Muscle of back (tissue), 11 donors: Measurements from ENCODE around the gene ZC3H4. TPM values are rescaled to one million over a fixed set of nuclear protein-coding genes. Genes with fewer than 3 reads are reported as not detected.
"Not testable (repeated sequence)": the region's sequence is repeated elsewhere in the genome, so short reads cannot be mapped to it uniquely, and the experiment has no call there.

ENCODE experiments used
- DNase-seq, 3 donors: peaks; one replicate each; pipeline versions ENCODE4 v3.0.0 to v3.0.0-alpha.2; 2013
- polyA plus RNA-seq, 10 donors: library from polyadenylated mRNA; unstranded; fragments of 120-200 nt; gene quantifications; one replicate each; pipeline ENCODE4 v1.2.1, GENCODE V29; 2013; ENCODE audit not compliant: insufficient read length in 10 of 10

Gene ZC3H4
- polyA plus RNA-seq, 10 donors, result 22.2 to 31.5 (median 25.2) TPM

DNA sequence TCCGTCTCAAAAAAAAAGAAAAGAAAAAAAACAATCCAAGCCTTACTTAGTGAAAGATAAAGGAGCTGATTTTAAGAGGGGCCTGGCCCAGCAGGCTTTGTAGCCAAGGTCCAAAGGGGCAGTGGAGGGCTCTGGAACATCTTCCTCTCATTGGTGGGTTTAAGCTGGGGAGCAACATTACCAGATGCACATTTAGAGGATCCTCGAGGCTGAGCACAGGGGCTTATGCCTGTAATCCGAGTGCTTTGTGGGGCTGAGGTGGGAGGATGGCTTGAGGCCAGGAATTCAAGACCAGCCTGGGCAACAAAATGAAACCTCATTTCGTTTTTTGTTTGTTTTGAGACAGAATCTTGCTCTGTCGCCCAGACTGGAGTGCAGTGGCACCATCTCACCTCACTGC lies 57.2 kb downstream of the ZC3H4 start:
- DNase-seq, result no peak

DNA sequence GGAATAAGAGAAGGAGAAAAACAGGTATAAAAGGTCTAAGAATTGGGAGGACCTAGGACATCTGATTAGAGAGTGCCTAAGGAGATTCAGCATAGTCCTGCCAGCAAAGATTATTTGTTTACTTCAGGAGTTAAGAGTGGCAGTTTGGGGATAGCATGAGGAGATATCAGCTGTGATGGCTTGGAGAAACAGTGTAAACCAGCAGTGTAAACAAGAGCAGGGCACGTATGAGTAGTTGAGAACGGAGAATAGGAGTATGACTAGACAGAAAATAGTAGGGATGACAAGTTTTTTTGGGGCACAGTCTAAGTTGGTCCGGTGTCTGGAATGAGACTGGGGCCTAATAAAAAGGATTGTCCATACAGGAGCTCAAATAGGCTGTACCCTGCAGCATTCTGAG lies 63.0 kb downstream of the ZC3H4 start:
- not testable (repeated sequence) for DNase-seq

DNA sequence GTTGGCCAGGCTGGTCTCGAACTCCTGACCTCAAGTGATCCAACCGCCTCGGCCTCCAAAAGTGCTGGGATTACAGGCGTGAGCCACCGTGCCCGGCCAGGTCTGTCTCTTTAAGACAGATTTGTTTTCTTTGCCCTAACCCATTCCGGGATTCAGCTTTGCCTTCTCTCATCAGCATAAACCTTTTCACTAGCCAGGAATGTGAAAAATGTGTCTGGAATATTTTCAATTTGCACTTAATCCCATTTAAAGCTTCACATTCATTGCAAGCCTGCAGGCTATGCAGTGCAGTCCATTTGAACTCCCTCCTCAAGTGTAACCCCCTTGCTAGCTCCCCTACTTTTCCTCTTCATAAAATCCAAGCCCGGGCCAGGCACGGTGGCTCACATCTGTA lies 64.3 kb downstream of the ZC3H4 start:
- DNase-seq, result peak in 1 of 3 donors; percentile 34

DNA sequence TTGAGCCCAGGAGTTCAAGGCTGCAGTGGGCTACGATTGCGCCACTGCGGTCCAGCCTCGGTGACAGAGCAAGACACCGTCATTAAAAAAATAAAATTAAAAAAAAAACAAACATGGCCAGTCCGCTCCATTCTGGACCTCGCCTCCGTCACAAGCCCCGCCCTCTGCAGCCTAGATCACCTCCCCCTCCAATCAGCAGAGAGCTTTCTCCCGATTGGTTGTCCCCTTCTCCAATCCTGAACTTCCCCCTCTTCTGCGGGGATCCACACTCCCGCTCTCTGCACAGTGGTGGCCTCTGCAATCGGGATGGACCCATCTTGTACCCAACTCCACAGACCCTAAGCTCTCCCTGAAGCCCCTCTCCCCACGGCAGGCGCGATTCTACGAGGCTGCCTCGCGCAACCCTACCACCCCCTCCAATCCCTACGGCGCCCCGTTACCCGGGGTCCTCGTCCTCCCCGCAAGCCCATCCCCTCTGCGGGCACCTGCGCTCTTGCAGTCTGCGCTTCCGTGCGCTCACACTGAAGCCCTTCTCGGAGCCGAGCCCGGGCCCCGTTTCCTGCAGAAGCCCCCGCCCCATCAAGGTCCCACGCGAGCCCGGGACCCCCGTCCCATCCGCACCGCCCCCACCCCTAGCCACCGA lies 65.7 kb downstream of the ZC3H4 start:
- DNase-seq, result peak; percentile 85 to 95 (median 89)

DNA sequence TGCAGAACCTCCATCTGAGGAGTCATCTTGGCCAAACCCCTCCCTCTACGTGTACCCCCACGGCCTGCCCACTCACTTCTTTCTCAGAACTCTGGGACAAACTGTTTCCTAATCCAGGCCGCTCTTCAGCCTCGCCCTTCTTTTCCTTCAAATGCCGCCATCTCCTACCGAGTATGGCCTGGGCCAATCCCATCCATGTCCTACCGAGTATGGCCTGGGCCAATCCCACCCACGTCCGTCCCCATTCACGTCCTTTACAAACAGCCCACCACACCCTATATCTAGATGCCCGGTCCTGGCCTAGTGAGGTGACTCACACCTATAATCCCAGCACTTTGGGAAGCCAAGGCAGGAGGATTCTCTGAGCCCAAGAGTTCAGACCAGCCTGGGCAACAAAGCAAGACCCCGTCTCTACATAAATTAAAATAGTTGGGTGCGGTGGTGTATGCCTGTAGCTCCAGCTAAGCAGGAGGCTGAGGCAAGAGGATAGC lies 66.3 kb downstream of the ZC3H4 start:
- no peak for DNase-seq

DNA sequence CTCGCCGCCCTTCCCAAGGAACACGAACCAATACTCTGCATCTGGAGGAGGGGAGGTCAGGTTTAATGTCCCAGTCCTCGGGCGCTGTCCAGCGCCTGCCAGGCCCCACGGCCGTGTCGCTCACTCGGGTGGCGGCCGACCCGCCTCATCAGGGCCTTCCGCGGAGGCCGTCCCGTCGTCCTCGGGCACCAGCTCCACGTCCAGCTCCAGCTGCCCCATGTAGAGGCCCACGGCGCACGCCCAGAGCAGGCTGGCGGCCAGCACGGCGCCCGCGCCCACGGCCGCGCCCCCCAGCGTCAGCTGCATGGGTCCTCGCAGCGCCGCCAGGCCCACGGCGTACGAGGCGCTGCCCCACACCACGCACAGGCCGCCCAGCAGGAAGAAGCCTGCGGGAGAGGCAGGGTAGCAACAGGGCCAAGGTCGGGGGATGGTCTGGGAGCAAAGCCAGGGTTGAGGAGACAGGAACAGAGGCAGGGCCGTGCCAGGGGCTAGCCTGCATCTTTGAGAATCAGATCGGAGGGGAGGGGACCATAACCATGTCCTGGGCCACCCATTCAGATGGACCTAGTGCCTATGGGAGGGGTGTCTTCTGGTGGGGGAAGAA lies 67.6 kb downstream of the ZC3H4 start:
- no peak for DNase-seq

DNA sequence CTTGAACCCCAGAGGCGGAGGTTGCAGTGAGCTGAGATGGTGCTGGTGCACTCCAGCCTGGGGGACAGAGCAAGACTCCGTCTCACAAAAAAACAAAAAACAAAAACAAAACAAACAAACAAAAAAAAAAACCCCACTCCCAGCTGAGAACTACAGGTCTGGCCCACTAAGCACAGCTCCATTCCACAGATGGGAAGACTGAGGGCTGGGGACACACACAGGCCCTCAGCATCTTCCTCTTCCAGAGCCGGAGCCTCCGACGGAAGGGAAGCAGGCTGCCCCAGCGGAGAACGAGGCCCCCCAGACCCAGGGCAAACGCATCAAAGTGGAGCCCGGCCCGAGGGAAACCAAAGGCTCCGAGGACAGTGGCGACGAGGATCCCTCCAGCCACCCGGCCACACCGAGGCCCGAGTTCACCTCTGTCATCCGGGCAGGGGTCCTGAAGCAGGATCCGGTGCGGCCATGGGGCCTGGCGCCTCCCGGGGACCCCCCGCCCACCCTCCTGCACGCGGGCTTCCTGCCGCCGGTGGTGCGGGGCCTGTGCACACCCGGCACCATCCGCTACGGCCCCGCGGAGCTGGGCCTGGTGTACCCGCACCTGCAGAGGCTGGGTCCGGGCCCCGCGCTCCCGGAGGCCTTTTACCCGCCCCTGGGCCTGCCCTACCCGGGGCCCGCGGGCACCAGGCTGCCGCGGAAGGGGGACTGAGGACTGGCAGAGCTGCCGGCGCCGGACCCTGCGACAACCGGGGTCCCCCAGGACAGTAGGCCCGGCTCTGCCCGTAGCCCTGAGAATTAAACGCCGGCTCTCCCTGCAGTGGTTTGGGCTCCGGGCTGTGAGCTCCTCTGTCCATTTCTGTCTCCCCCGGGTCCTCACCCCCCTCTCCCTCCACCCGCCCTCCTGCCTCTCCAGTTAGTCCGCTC lies 68.4 kb downstream of the ZC3H4 start:
- DNase-seq, result no peak

DNA sequence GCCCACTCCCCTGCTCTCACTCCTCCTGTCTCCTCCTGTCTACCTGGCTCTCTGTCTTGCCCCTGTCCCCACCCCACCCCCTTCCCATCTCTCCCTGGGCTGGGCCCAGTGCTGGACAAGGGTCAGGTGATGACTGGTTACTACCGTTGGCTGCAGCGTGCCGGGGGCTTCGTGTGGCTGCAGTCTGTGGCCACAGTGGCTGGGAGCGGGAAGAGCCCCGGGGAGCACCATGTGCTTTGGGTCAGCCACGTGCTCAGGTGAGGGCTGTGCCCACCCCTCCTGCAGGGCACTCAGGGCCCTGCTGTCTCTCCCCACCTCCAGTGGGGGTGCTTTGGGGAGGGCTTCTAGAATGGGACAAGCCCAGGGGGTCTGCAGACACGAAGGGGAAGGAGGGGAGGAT lies 72.7 kb downstream of the ZC3H4 start:
- no peak for DNase-seq

DNA sequence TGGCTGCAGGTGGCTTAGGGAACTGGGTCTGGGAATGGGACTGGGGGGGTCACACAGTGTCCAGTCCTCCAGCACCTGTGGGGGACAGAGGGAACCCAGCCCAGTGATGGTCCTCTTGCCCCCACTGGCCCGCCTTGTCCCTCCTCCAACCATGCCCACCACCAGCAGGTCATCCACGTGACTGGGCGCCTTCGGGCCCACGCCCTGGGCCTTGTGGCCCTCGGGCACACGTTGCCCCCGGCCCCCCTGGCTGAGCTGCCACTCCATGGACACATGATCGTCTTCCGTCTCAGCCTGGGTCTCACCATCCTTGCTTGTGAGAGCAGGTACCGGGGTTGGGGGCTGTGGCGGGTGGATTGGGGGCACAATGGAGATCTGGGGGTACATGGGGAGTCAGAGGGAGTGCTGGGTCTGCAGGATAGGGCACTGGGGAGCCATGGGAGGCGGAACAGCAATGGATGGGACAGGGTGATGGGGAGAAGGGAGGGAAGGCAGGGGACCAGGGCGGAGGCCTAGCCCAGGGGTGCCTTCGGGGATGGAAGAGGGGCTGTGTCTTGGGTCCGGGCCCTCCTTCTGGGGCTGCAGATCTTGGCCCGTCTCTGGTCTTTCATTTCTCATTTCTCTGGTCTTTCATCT lies 74.2 kb downstream of the ZC3H4 start:
- DNase-seq, result no peak

DNA sequence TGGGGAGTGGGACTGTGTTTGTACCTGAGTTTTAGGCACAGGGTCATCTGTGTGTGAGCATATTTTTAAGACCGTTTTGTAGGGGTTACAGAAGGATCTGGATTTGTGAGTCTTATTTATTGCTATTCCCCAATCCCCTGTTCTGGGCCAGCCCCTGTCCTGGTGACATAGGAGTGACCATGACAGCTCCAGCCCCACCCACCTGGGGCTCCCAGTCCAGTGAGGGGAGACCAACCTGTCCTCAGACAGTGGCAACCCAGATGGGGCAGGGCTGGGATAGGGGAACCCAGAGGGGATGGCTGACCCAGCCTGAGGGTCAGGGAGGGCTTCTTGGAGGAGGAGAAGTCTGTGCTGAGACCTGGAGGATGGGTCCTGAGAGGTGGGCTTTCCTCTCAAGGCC lies 75.8 kb downstream of the ZC3H4 start:
- no peak for DNase-seq

DNA sequence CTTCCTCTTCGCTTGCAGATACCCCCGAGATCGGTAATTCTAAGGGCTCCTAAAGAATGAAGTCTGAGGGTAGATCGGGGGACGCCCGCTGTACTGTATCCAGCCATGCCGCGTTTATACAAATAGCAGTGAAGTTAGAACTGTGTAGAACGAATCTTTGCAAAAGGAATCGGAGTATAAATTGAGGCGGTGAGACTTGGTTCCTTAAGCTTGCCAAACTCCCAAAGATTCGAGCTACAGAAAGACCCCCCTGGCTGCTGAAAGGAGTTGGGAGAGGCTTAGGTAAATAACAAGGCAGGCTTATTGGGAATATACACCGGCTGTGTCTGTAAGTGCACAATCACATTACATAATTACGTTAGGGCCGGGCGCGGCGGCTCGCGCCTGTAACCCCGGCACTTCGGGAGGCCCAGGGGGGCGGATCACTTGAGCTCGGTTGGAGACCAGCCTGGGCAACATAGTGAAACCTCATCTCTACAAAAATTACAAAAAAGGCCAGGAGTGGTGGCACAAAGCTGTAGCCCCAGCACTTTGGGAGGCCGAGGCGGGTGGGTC lies 77.4 kb downstream of the ZC3H4 start:
- peak in 1 of 3 donors; percentile 25 for DNase-seq

DNA sequence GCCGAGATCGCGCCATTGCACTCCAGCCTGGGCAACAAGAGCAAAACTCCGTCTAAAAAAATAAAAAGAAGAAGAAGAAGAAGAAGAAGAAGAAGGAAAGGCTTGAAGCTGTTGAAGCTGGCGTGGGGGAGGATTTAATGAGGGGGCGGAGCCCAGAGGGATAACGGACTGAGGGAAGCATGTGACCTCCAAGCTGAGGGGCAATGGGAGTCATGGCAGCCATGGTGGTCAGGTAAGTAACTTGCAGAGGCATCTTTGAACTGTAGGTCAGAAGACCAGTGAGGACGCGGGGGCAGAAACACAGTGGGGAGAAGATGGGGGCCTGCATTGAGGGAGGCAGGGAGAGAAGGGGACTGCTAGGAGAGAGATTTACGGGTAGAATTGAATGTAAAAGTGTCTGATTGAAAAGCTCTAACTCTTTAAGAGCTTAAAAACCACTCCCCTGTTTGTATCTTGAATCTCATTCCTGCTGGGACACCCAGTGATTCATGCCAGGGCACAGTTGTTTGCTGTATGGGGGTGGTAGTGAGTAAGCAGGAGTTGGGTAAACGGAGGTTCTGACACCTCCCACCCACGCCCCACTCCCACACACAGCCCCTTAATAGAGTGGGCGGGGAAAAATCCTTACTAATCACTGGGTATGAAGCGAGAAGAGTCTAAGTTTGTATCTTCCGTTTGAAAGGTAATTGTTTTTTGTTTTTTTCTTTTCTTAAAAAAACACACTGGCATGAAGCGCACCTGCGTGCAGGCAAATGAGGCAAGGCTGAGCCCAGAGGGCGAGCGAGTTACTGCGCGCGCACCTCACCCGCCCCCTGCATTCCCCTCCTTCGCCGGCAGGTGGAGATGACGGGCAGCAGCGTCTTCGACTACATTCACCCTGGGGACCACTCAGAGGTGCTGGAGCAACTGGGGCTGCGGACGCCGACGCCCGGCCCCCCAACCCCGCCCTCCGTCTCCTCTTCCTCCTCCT lies 78.2 kb downstream of the ZC3H4 start:
- peak; percentile 66 to 94 (median 85) for DNase-seq

DNA sequence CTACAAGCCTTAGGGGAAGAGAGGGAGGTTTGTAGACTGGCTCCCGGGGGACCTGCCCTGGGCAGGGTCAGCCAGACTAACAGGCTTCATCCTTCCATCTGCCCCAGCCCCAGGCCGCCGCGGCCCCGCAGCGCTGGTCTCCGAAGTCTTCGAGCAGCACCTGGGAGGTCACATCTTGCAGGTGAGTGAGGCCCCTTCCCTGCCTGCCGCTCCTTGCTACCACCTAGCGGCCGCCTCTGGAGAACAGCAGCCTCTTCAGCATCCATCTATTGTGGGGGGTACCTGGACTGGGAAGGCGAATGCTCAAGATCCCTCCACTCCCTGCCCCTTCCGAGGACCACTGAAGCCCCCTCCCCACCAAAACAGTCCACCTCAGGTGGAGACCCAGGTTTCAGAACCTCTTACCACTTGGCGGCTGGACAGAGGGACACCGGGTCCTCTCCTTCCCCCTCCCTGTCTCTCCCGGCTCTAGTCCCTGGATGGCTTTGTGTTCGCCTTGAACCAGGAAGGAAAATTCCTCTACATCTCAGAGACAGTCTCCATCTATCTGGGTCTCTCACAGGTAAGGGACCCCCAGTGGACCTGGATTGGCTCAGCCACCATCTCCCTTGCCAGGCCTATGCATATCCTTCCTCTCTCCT lies 81.3 kb downstream of the ZC3H4 start:
- no peak for DNase-seq

DNA sequence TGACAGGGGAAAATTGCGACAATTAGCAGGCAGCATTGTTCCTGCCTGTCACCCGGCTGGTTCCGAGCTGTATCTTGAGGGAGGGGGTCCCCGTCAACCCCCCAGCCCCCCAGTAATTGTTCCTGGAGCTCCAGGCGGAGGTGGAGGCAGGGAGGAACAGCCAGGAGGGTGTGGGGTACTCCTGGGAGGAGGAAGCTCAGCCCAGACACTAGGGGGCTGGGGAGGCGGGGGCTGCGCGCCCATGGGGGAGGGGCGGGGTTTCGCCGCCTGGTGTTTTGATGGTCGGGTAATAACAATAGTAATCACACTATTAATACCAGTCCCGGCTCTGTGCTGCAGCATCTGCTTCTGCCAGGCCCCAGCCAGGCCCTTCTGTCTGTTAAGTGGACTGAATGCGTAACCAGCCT lies 85.4 kb downstream of the ZC3H4 start:
- no peak for DNase-seq

DNA sequence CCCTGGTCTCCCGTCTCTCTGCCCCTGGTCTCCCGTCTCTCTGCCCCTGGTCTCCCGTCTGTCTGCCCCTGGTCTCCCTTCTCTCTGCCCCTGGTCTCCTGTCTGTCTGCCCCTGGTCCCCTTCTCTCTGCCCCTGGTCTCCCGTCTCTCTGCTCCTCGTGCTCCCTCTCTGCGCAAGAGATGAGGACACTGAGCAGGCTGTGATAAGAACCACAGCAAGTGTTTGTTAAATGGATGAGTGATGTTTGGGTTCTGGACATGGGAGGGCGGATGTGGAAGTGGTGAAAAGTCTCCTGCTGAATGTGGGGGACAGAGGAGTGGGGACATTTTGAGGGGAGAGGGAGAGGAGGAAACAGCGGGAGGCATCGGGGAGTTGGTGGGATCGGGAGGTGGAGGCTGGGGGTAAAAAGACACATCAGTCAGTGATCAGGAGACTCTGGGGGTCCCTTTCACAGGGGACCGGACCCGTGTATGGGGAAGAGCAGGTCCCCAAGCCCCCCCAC lies 85.9 kb downstream of the ZC3H4 start:
- DNase-seq, result no peak

DNA sequence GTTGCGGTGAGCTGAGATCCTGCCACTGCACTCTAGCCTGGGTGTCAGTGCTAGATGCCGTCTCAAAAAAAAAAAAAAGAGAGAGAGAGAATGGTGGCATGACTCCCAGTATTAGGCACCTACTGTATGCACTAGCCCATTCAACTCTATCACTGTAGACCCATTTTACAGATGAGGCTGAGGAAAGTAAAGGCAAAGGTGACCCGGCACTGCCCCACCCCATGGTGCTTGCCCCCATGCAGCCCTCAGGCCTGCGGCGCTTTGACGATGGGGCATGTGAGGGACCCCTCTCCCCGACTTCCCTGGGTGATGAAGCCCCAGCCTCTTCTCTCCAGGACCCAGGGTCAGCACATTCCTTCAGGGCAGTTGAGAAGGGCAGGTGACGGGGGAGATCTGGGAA lies 86.7 kb downstream of the ZC3H4 start:
- DNase-seq, result no peak

DNA sequence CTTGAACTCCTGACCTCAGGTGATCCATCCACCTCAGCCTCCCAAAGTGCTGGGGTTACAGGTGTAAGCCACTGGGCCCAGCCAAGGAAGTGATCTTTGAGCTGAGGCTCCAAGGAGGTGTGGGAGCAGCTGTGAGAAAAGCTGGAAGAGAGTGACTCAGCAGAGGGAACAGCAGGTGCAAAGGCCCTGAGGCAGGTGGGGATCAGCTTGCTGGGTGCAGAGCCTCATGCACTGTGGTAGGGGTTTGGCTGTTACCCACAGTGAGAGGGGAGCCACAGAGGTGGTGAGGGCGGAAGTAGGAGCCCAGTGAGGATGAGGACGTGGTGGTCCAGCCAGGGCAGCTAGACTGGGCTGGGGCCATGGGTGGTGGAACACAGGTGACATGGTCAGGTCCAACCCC lies 87.4 kb downstream of the ZC3H4 start:
- DNase-seq, result no peak

DNA sequence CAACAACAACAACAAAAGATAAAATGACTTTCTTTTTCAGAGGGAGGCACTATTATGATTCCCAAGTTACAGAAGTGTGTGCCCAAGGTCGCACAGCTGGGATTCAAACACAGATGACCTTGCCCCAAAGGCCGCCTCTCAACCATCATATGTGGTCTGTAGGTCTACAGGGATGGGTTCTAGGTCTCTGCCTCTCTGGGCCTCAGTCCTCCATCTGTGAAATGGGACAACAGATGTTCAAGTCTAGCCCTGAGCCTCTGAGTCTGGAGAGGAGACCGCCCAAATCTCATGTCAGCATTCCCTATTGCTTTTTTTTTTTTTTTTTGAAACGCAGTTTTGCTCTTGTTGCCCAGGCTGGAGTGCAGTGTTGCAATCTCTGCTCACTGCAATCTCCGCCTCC lies 89.1 kb downstream of the ZC3H4 start:
- DNase-seq, result no peak

DNA sequence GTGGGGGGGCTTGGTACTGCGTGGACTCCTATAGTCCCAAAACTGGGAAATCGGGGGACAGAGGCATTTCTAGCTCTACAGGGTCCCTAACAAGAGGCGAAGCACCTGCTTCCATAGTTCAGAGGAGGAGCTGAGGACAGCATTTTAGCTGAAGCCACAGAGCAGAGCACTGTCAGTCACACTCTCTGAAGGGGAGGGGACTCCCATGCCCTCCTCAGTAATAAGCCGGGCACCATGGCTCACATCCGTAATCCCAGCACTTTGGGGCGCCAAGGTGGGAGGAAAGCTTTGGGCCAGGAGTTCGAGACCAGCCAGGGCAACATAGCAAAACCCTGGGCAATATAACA lies 90.2 kb downstream of the ZC3H4 start:
- DNase-seq, result no peak
